ENCODE results near the gene CCR2. TPM values are rescaled to one million over a fixed set of nuclear protein-coding genes. Genes with fewer than 3 reads are reported as not detected.

CCR2 gene
- total RNA-seq, 1 donor from 2014 or later, result not detected

DNA sequence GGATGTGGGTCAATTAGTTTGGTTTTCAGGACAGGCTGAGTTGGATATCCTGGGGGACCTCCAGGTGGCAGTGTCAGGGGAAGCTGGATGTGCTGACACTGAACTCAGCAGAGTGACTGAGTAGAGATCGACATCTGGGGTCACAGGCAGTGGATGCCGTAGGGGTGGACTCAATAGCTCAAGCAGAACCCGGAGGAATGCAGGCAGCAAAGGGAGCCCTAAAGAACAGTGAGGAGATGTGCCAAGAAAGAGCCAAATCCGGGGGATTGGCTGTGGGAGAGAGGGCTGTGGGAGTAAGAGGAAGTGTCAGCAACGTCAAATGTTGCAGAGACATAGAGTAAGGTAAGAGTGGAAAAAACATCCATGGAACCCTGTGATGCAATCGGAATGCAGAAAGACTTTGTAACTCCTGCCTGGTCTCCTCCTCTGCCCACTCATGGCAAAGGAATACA is 41.3 kb downstream of the CCR2 start:
- Mint-ChIP-seq H3K36me3 (no peaks in the 10 kb centered on the region), H3K4me3 (no peak overlapping the region), H3K27me3 (ENCODE audit: low read depth) (peaks cover 43% of the 10 kb centered on the region), H3K4me1 (peaks cover 3% of the 10 kb centered on the region), H3K9me3 (no peaks in the 10 kb centered on the region), H3K27ac (no peak overlapping the region)
- TF ChIP-seq, protein P1, sequence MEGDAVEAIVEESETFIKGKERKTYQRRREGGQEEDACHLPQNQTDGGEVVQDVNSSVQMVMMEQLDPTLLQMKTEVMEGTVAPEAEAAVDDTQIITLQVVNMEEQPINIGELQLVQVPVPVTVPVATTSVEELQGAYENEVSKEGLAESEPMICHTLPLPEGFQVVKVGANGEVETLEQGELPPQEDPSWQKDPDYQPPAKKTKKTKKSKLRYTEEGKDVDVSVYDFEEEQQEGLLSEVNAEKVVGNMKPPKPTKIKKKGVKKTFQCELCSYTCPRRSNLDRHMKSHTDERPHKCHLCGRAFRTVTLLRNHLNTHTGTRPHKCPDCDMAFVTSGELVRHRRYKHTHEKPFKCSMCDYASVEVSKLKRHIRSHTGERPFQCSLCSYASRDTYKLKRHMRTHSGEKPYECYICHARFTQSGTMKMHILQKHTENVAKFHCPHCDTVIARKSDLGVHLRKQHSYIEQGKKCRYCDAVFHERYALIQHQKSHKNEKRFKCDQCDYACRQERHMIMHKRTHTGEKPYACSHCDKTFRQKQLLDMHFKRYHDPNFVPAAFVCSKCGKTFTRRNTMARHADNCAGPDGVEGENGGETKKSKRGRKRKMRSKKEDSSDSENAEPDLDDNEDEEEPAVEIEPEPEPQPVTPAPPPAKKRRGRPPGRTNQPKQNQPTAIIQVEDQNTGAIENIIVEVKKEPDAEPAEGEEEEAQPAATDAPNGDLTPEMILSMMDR (IDR thresholded peaks at IDR 0.05; ENCODE audit: unreplicated experiment), result no peak
- no peak for DNase-seq (ENCODE audit: low spot score in 2 of 2, unreplicated experiment in 2 of 2)

DNA sequence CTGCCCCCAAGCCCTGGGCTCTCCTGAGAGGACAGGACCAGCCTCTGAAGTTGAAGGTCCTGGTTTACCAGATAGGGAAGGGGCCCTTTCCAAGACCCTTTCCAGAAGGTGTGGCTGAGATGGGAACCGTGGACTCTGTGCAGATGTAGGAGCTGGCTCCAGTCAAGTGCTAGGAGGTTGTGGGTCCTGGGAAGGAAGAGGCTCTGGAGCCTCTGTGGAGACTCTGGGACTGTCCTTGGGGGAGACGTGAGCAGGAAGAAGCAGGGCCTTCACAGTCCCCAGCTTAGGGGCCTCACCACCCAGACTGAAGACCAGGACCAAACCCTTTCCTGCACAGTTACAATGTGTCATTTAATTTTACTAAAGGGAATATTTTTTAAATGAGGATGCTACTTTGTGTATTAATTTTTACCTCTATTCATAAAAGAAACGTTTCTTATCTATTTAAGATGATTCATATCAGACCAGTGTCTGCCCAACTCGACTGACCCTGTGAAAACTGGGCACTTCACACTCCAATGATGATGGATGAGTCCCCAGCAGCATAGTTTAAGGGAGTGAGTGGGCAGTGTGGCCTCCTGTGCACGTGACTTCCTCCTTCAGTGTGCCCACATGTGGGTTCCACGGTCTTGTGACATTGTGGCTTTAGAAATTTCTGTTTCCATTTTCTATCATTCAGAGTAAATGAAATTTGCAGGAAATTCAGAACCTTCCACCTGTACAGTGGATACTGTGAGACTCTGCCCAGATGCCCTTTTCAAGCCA is 42.0 kb downstream of the CCR2 start:
- Mint-ChIP-seq H3K27me3 (ENCODE audit: low read depth) (peaks cover 43% of the 10 kb centered on the region), H3K27ac (no peak overlapping the region)
- TF ChIP-seq, protein P1 (IDR thresholded peaks at IDR 0.05; ENCODE audit: unreplicated experiment), result no peak

GRCh38 chr3:46397111-46397510 is 43.2 kb downstream of the CCR2 start:
- H3K27me3 Mint-ChIP-seq (ENCODE audit: low read depth), result peaks cover 46% of the 10 kb centered on the region
- no peak overlapping the region for H3K4me3 Mint-ChIP-seq
- H3K4me1 Mint-ChIP-seq, result peaks cover 3% of the 10 kb centered on the region
- TF ChIP-seq, protein P1 (IDR thresholded peaks at IDR 0.05; ENCODE audit: unreplicated experiment), result no peak
- no peaks in the 10 kb centered on the region for H3K9me3 Mint-ChIP-seq
- no peak overlapping the region for H3K27ac Mint-ChIP-seq
- no peaks in the 10 kb centered on the region for H3K36me3 Mint-ChIP-seq
- no peak for DNase-seq (ENCODE audit: low spot score in 2 of 2, unreplicated experiment in 2 of 2)

More for the DNA sequence above, 42.0 kb downstream of the CCR2 start:
- DNase-seq (ENCODE audit: low spot score in 2 of 2, unreplicated experiment in 2 of 2), result no peak
- H3K4me1 Mint-ChIP-seq, result peaks cover 3% of the 10 kb centered on the region
- H3K9me3 Mint-ChIP-seq, result no peaks in the 10 kb centered on the region
- H3K36me3 Mint-ChIP-seq, result no peaks in the 10 kb centered on the region
- H3K4me3 Mint-ChIP-seq, result no peak overlapping the region

DNA sequence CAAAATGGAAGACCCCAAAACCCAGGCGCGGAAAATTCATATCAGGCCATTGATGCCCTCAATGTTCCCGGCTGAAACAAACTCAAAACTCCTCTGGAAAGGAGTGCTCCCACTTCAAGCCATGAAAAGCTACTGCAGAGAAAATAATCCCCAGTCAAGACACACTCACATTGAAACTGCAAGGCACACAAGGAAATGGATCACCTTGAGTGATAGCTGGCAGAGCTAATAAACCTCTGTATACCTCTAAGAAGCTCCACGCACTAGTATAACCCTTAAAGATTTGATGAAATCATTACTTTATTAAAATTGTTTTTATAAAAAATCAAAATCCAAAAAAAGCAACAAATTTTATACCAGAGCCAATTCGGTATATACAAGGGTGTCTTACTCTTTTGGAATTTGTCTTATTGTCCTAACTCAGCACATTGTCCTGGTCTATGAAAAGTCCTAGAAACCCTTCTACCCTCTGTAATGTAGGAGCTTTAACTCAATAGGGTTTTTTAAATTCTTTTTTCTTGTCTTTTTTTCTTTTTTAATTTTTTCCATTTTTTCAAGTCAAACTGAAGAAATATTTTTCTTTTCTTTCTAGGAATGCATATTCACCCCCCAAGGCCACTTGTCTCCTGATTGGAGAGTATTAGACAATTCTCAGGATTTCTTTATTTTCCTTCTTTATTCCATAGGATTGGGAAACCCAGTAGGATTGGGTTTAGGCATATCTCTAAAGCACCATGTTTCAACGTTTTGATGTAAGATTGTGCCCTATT is 44.5 kb downstream of the CCR2 start:
- H3K9me3 Mint-ChIP-seq, result peaks cover 5% of the 10 kb centered on the region
- H3K4me1 Mint-ChIP-seq, result peaks cover 3% of the 10 kb centered on the region
- H3K27me3 Mint-ChIP-seq (ENCODE audit: low read depth), result peaks cover 44% of the 10 kb centered on the region
- TF ChIP-seq, protein P1 (IDR thresholded peaks at IDR 0.05; ENCODE audit: unreplicated experiment), result no peak
- no peak overlapping the region for H3K27ac Mint-ChIP-seq
- H3K4me3 Mint-ChIP-seq, result no peak overlapping the region
- H3K36me3 Mint-ChIP-seq, result no peaks in the 10 kb centered on the region
- no peak for DNase-seq (ENCODE audit: low spot score in 2 of 2, unreplicated experiment in 2 of 2)

DNA sequence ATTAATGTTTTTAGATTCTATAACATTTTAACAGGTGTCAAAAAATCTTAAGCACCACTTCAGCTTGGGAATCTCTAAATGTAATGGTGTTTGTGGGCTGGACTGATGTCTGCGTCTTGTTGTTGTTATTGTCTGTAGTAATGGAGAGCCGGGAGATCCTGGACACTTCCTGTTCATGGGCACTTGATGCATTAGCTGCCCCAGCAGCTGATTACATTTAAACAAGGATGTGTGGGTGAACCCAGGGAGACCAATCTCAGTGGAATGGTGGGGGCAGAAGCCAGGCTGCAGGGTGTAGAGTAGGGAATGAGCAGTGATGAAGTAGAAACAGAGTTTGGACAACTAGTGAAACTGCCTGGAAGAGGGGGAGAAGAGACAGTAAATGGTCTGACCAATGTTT is 45.2 kb downstream of the CCR2 start:
- H3K27me3 Mint-ChIP-seq (ENCODE audit: low read depth), result peaks cover 47% of the 10 kb centered on the region
- H3K4me3 Mint-ChIP-seq, result no peak overlapping the region
- DNase-seq (ENCODE audit: low spot score in 2 of 2, unreplicated experiment in 2 of 2), result no peak
- peaks cover 5% of the 10 kb centered on the region for H3K9me3 Mint-ChIP-seq
- H3K27ac Mint-ChIP-seq, result no peak overlapping the region
- H3K36me3 Mint-ChIP-seq, result no peaks in the 10 kb centered on the region
- peaks cover 3% of the 10 kb centered on the region for H3K4me1 Mint-ChIP-seq
- TF ChIP-seq, protein P1 (IDR thresholded peaks at IDR 0.05; ENCODE audit: unreplicated experiment), result no peak
